Testis (tissue), 2 donors: ENCODE data around the gene USP49.

Source experiments
- CTCF ChIP-seq, 3 experiments: fragments of 450-650 bp in 2 of 3; fragments of 200-600 bp in 1 of 3; sonication (generic) in 1 of 3; IDR thresholded peaks; one replicate each; pipeline ENCODE4 v1.5.1; 2016 to 2019; ENCODE audit warnings: antibody characterized with exemption in 3 of 3, mild to moderate bottlenecking in 2 of 3, moderate library complexity in 1 of 3
- POLR2A ChIP-seq: fragments of 450-650 bp; IDR thresholded peaks from one replicate; pipeline ENCODE4 v1.6.1; 2017; ENCODE audit warnings: antibody characterized with exemption, mild to moderate bottlenecking, moderate library complexity

- TF ChIP-seq POLR2A = no peak
- TF ChIP-seq CTCF (IDR thresholded peaks at IDR 0.05) = no peak
Measured at GRCh38 chr6:41943456-41943855, 48.3 kb upstream of the USP49 start.
